Body of pancreas (tissue), 4 donors: Measurements from ENCODE around the gene GULP1.

Experiments
- CTCF ChIP-seq, 7 experiments: fragments of 450-650 bp in 4 of 7; fragments of 200-600 bp in 3 of 7; sonication (generic) in 3 of 7; IDR thresholded peaks; one replicate each; pipeline ENCODE4 v1.5.1; 2016 to 2019; ENCODE audit warnings: antibody characterized with exemption in 7 of 7
- POLR2A ChIP-seq, 3 donors: fragments of 450-650 bp; IDR thresholded peaks; one replicate each; pipeline ENCODE4 v1.6.1; 2016; ENCODE audit warnings: antibody characterized with exemption in 3 of 3, mild to moderate bottlenecking in 2 of 3

- TF ChIP-seq CTCF (IDR thresholded peaks at IDR 0.05) (no peak), POLR2A (IDR thresholded peaks at IDR 0.05) (no peak)
Observed at GRCh38 chr2:188622601-188623260, 331.1 kb downstream of the GULP1 start.
